Colonic mucosa (tissue), 4 donors: ENCODE measurements around the gene EEIG2. TPM values are rescaled to one million over a fixed set of nuclear protein-coding genes. Genes with fewer than 3 reads are reported as not detected.
A peak's percentile ranks its signal among the peaks of the same experiment; 100 is the strongest.

Experiments used
- DNase-seq: peaks from one replicate; pipeline ENCODE4 v3.0.0-alpha.2; 2020
- H3K27ac ChIP-seq: fragments of 200-600 bp; one replicate; pipeline ENCODE4 v1.8.0; 2021
- H3K27me3 ChIP-seq: fragments of 200-600 bp; one replicate; pipeline ENCODE4 v1.8.0; 2021
- H3K36me3 ChIP-seq: fragments of 200-600 bp; one replicate; pipeline ENCODE4 v1.8.0; 2021
- H3K4me1 ChIP-seq: fragments of 200-600 bp; one replicate; pipeline ENCODE4 v1.8.0; 2021; ENCODE audit warnings: mild to moderate bottlenecking
- H3K4me3 ChIP-seq: fragments of 200-600 bp; one replicate; pipeline ENCODE4 v1.8.0; 2021
- H3K9ac ChIP-seq, 2 donors: one replicate each; pipeline ENCODE4 v1.7.0; 2013; ENCODE audit warnings: control low read depth in 2 of 2, low read depth in 2 of 2, low read length in 2 of 2
- H3K9me3 ChIP-seq: fragments of 200-600 bp; one replicate; pipeline ENCODE4 v1.8.0; 2021
- CTCF ChIP-seq: fragments of 200-600 bp; IDR thresholded peaks from one replicate; pipeline ENCODE4 v1.8.0; 2022; ENCODE audit warnings: antibody characterized with exemption, mild to moderate bottlenecking
- intact Hi-C: fragments of 100-400 bp; cut with DNase I; formaldehyde crosslinking; loops from one replicate; pipeline ENCODE4 v1.14.1; 2022
- total RNA-seq, 2 donors: library from RNA; stranded (reverse); fragmentation: NEBNext Ultra II Directional in 1 of 2; extraction: Animal tissue kit (Norgen Biotek cat#: 25700) in 1 of 2; gene quantifications; one replicate each; pipeline ENCODE4 v1.2.1, GENCODE V29; 2021
- donor health status: healthy.
- donor health status: DM: no; HTN: no; CAD: no.
- donor health status: DM: no; HTN: no; CAD: no.

The EEIG2 gene
- total RNA-seq, 2 donors from 2014 or later: 32.8 to 42.8 TPM

DNA sequence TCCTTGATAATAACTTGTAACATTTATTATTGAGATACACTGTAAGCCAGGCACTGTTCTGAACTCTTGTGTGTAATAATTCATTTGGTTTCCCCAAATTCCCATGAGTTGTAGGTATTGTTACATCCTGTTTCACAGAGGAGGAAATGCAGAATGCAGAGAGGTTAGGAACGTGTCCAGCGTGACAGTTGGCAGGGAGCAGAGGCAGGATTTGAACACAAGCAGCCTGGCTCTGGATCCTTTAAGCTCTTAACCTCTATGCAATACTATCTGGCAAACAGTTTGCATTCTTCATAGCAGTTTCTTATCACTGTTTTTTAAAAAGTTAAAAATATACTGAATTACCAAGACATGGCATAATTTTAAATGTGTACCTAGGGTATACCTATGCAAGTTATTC, 30.5 kb downstream of the EEIG2 start:
- peak overlapping the region; percentile 45 for H3K27ac ChIP-seq
- no peak for TF ChIP-seq CTCF
- peaks cover 11% of the 10 kb centered on the region for H3K4me1 ChIP-seq
- intact Hi-C loops: no loop called here
- no peaks in the 10 kb centered on the region for H3K9me3 ChIP-seq
- no peaks in the 10 kb centered on the region for H3K27me3 ChIP-seq
- H3K36me3 ChIP-seq: no peaks in the 10 kb centered on the region
- H3K4me3 ChIP-seq: no peak overlapping the region
- no peak overlapping the region for H3K9ac ChIP-seq
- no peak for DNase-seq

DNA sequence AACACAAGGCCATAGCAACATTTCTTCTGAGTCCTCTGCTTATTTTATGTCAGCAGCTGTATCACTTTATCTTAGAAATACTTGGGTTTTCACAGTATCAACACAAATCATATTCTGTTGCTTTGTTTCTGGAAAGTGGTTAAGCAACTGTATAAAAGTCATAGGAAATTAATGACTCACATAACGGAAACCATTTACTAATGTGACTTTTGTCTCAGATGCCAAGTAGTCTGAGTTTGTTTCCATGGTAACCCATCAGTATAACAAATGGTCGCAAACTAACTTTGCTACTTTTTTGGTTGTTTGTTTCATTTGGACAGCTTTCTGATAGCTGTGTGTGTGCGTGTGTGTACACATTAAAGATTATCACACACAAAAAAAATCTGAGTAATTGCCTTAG, 31.1 kb downstream of the EEIG2 start:
- peak overlapping the region; percentile 45 for H3K27ac ChIP-seq
- H3K4me1 ChIP-seq: peaks cover 11% of the 10 kb centered on the region
- H3K9ac ChIP-seq: no peak overlapping the region
- no peak for TF ChIP-seq CTCF
- no peaks in the 10 kb centered on the region for H3K36me3 ChIP-seq
- H3K4me3 ChIP-seq: no peak overlapping the region
- no peak for DNase-seq
- H3K9me3 ChIP-seq: no peaks in the 10 kb centered on the region
- no peaks in the 10 kb centered on the region for H3K27me3 ChIP-seq
- intact Hi-C loops: no loop called here

DNA sequence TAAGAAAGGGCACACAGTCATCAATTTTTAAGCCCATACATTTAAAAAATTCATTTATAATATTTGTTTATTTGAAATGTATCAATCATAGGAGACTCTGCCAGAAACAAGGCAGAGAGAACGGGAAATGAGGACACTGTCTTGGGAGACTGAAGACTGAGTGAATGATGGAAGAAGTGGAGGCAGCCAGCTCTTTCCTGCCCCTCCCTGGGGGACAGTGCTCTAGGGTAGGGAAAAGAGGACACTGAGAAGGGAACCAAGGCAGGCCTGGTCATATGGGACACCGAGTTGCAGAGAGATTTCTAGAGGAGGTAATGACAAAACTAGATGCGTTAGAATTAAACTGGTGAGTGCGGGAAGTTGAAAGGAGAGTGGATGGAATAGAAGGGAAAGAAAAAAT, 31.6 kb downstream of the EEIG2 start:
- intact Hi-C loops: no loop called here

DNA sequence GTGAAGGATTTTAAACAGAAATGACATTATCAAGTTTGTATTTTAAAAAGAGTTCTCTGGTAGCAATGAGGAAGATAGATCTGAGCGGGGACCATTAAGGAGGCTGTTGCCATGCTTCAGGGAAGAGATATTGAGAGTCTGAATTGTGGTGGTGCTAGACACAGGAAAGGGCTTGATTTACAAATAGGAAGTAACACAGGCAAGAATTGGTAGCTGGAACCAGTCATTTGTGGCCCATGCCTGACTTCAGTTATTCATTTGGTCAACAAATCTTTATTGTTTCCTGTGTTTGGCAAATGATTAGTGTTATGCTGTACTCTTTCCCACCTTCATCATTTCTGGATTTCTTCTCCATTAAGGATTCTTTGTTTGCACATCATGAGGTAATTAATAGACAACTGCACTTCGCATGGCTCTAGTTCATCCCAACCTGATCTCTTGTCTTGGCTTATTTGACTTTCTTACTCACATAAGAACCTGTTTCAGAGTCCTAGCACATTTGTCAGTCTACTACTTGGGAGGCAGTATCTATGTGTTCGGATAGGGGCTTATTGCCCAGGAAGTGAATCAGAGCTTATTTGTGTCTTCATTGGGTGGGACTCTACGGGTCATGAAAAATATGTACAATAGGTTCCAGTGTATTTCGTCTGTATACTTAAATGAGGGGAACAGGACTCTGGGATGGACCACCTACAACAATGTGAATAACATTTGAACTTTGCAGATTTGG, 32.3 kb downstream of the EEIG2 start:
- no peak for DNase-seq
- Histone ChIP-seq H3K4me3 (no peak overlapping the region), H3K27me3 (no peaks in the 10 kb centered on the region), H3K9me3 (no peaks in the 10 kb centered on the region), H3K4me1 (peaks cover 16% of the 10 kb centered on the region), H3K27ac (peak overlapping the region; percentile 54), H3K36me3 (no peaks in the 10 kb centered on the region), H3K9ac (no peak overlapping the region)
- TF ChIP-seq CTCF: no peak
- intact Hi-C loops: no loop called here

More for the DNA sequence above, 31.6 kb downstream of the EEIG2 start:
- Histone ChIP-seq H3K4me3 (no peak overlapping the region), H3K9ac (no peak overlapping the region), H3K36me3 (no peaks in the 10 kb centered on the region), H3K4me1 (peaks cover 14% of the 10 kb centered on the region), H3K27ac (peak overlapping the region; percentile 54), H3K27me3 (no peaks in the 10 kb centered on the region), H3K9me3 (no peaks in the 10 kb centered on the region)
- no peak for TF ChIP-seq CTCF
- DNase-seq: no peak

DNA sequence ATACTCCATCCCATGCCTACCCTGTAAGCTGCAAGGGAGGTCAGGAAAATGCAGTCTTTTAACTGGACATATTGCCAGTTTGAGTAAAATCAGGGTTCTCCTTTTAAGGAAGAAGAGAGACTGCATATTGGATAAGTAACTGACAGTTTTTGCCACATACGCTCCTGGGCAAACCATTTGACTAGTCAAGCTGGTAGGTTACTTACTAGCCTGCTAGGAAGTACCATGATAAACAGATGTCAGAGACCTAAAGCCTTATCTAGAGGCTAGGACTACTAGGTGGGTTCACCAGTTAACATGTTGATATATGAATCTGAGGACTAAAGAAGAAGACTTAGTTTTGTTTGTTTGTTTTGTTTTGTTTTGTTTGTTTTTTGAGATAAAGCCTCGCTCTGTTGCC, 33.5 kb downstream of the EEIG2 start:
- H3K4me1 ChIP-seq: peaks cover 16% of the 10 kb centered on the region
- no peak overlapping the region for H3K9ac ChIP-seq
- no peaks in the 10 kb centered on the region for H3K9me3 ChIP-seq
- H3K27ac ChIP-seq: no peak overlapping the region
- no peak for DNase-seq
- no peak for TF ChIP-seq CTCF
- H3K36me3 ChIP-seq: no peaks in the 10 kb centered on the region
- H3K4me3 ChIP-seq: no peak overlapping the region
- intact Hi-C loops: no loop called here
- H3K27me3 ChIP-seq: no peaks in the 10 kb centered on the region
